ENCODE results near the gene CEP128. TPM values are rescaled to one million over a fixed set of nuclear protein-coding genes. Genes with fewer than 3 reads are reported as not detected.

CEP128 gene
- total RNA-seq, 1 donor from 2014 or later: 15.6 TPM

- no peak for DNase-seq (ENCODE audit: low spot score)
Observed at GRCh38 chr14:80902608-80903007, 38.9 kb downstream of the CEP128 start.

- DNase-seq (ENCODE audit: low spot score): no peak
Observed at GRCh38 chr14:80901822-80902221, 39.7 kb downstream of the CEP128 start.

GRCh38 chr14:80901260-80901659, 40.3 kb downstream of the CEP128 start:
- no peak for DNase-seq (ENCODE audit: low spot score)

GRCh38 chr14:80872645-80873044, 68.9 kb downstream of the CEP128 start:
- DNase-seq (ENCODE audit: low spot score): no peak

GRCh38 chr14:80868260-80868659, 73.3 kb downstream of the CEP128 start:
- DNase-seq (ENCODE audit: low spot score): no peak

- no peak for DNase-seq (ENCODE audit: low spot score)
Observed at GRCh38 chr14:80867798-80868197, 73.7 kb downstream of the CEP128 start.

- DNase-seq (ENCODE audit: low spot score): no peak
Observed at GRCh38 chr14:80867091-80867490, 74.4 kb downstream of the CEP128 start.

GRCh38 chr14:80865565-80865964, 76.0 kb downstream of the CEP128 start:
- DNase-seq (ENCODE audit: low spot score): no peak

GRCh38 chr14:80862983-80863382, 78.6 kb downstream of the CEP128 start:
- no peak for DNase-seq (ENCODE audit: low spot score)

GRCh38 chr14:80862541-80862940, 79.0 kb downstream of the CEP128 start:
- no peak for DNase-seq (ENCODE audit: low spot score)

- no peak for DNase-seq (ENCODE audit: low spot score)
Observed at GRCh38 chr14:80850197-80850814, 91.2 kb downstream of the CEP128 start.

- no peak for DNase-seq (ENCODE audit: low spot score)
Observed at GRCh38 chr14:80847070-80847469, 94.5 kb downstream of the CEP128 start.

- no peak for DNase-seq (ENCODE audit: low spot score)
Observed at GRCh38 chr14:80845856-80846255, 95.7 kb downstream of the CEP128 start.

- DNase-seq (ENCODE audit: low spot score): no peak
Observed at GRCh38 chr14:80844872-80845271, 96.7 kb downstream of the CEP128 start.

GRCh38 chr14:80839743-80840142, 101.8 kb downstream of the CEP128 start:
- DNase-seq (ENCODE audit: low spot score): no peak

GRCh38 chr14:80809663-80810062, 131.9 kb downstream of the CEP128 start:
- no peak for DNase-seq (ENCODE audit: low spot score)

GRCh38 chr14:80805136-80805535, 136.4 kb downstream of the CEP128 start:
- no peak for DNase-seq (ENCODE audit: low spot score)

GRCh38 chr14:80798878-80799277, 142.7 kb downstream of the CEP128 start:
- no peak for DNase-seq (ENCODE audit: low spot score)

- DNase-seq (ENCODE audit: low spot score): no peak
Observed at GRCh38 chr14:80798211-80798610, 143.3 kb downstream of the CEP128 start.

GRCh38 chr14:80792771-80793170, 148.8 kb downstream of the CEP128 start:
- no peak for DNase-seq (ENCODE audit: low spot score)

- no peak for DNase-seq (ENCODE audit: low spot score)
Observed at GRCh38 chr14:80787876-80788275, 153.7 kb downstream of the CEP128 start.

GRCh38 chr14:80784820-80785219, 156.7 kb downstream of the CEP128 start:
- no peak for DNase-seq (ENCODE audit: low spot score)

- no peak for DNase-seq (ENCODE audit: low spot score)
Observed at GRCh38 chr14:80781972-80782367, 159.6 kb downstream of the CEP128 start.

- DNase-seq (ENCODE audit: low spot score): no peak
Observed at GRCh38 chr14:80780500-80780899, 161.0 kb downstream of the CEP128 start.

All from mesenteric fat pad (tissue), 1 donor.